Activated gamma-delta T cell treated with anti-CD3 and anti-CD28 coated beads, Interleukin-2, amount 50 U/mL, for 16 hours (primary cell): ENCODE data around the gene JUNB.
"Not testable (repeated sequence)": the region's sequence is repeated elsewhere in the genome, so short reads cannot be mapped to it uniquely, and the experiment has no call there.

Source experiments
- DNase-seq: peaks from one replicate; pipeline ENCODE4 v3.0.0-alpha.2; 2020; ENCODE audit warnings: low read depth

JUNB gene

DNA sequence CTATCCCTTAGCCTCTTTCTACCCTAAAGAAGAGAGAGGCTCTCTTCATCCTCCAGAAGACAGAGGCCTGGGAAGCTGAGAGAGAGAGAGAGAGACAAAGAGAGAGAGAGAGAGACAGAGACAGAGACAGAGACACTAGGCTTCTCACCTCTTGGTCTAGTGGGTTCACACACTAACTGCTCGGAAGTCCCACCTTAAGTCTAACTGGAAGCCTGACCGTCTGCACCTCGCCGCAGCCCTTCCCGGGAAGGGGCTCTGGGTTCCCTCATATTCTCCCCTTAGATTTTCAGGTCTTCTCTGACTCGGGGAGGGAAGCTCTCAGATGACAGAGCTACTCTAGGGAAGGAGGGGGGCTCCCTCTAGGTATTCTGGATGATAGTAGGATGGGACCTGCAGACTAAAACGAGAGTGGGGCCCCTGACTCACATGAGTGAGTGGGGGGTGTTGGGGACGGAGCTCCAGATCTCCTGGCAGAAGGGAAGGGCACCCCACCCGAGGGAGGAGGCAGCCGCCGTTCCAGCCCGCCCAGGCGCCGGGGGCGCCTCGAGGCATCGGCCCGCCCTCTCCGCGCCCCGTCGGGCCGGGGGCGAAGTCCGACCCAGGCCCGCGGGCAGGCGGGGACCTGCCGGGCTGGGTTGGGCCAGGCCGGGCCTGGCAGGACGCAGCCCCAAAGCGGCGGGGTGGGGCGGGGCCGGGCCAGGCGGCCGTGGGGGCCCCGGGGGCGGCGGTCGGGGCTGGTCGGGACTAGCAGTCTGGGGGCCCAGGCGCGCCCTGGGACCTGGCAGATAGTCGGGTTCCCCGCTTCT lies 2.0 kb upstream of the JUNB start:
- no peak for DNase-seq

DNA sequence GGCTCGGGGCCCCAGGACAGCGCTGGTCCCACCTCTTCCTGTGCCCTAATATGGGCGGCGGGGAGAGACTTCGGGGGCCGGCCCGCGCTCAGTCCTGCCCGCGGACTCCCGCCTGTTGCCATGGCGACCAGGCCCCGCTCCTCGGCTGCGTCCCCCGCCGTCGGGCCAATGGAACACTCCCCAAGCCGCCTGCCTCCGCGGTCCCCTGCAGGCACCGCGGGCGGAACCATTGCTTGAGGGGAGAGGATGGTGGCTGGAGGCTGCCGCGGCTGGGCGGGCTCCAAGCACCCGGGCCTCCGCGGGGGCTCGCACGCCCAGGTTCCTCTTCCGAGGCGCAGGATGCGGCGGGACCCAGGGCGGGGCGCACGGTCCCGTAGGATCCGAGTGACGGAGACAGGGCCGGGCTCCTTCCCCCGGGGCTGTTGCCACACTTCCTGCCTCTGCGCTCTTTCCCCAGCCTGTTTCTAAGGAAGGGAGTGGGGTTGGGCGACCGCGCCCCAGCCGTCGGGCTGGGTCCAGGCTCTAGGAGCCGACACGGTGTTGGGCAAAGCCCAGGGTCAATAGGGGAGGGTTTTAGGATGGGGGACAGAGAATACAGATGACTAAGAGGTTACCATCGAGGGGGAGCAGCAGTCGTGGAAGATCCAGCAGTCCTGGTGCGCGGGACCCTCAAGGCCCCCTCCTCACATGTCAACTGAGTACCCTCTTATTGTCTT lies 1.2 kb upstream of the JUNB start:
- DNase-seq = peak; percentile 89

DNA sequence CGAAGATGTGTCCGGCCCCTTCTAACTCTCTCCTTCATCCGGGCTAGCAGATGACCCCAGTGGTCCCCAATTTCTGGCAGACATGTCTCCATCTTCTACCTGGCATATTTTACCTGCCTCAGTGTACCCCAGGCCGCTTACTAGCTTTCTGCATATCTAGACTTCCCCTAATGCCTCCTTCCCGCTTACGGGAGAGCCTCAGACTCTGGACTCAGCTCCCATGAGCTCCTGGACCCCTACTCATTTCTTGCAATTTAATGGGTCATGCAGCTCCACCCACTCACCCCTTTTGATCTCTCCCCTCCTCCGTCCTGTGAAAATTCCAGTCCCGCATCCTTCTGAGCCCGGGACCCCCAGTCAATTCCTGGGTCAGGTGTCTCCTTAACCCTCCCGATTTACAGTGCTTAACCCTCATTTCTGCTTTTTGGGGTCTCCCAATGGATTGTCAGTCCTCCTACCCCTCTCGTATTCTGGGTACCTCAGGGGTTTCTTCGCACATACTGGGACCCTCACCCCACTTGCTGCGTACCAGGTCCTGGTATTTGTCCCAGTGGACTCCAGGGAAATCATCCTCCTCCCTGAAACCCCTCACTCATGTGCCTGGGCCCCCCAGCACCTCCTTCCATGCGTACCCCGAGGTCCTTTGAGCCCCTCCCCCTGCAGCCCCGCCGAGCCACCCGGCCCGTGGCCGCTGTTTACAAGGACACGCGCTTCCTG lies 500 bp upstream of the JUNB start:
- no peak for DNase-seq

DNA sequence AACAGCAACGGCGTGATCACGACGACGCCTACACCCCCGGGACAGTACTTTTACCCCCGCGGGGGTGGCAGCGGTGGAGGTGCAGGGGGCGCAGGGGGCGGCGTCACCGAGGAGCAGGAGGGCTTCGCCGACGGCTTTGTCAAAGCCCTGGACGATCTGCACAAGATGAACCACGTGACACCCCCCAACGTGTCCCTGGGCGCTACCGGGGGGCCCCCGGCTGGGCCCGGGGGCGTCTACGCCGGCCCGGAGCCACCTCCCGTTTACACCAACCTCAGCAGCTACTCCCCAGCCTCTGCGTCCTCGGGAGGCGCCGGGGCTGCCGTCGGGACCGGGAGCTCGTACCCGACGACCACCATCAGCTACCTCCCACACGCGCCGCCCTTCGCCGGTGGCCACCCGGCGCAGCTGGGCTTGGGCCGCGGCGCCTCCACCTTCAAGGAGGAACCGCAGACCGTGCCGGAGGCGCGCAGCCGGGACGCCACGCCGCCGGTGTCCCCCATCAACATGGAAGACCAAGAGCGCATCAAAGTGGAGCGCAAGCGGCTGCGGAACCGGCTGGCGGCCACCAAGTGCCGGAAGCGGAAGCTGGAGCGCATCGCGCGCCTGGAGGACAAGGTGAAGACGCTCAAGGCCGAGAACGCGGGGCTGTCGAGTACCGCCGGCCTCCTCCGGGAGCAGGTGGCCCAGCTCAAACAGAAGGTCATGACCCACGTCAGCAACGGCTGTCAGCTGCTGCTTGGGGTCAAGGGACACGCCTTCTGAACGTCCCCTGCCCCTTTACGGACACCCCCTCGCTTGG lies 966 bp downstream of the JUNB start:
- DNase-seq = peak; percentile 57

DNA sequence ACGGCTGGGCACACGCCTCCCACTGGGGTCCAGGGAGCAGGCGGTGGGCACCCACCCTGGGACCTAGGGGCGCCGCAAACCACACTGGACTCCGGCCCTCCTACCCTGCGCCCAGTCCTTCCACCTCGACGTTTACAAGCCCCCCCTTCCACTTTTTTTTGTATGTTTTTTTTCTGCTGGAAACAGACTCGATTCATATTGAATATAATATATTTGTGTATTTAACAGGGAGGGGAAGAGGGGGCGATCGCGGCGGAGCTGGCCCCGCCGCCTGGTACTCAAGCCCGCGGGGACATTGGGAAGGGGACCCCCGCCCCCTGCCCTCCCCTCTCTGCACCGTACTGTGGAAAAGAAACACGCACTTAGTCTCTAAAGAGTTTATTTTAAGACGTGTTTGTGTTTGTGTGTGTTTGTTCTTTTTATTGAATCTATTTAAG lies 1.6 kb downstream of the JUNB start:
- no peak for DNase-seq

DNA sequence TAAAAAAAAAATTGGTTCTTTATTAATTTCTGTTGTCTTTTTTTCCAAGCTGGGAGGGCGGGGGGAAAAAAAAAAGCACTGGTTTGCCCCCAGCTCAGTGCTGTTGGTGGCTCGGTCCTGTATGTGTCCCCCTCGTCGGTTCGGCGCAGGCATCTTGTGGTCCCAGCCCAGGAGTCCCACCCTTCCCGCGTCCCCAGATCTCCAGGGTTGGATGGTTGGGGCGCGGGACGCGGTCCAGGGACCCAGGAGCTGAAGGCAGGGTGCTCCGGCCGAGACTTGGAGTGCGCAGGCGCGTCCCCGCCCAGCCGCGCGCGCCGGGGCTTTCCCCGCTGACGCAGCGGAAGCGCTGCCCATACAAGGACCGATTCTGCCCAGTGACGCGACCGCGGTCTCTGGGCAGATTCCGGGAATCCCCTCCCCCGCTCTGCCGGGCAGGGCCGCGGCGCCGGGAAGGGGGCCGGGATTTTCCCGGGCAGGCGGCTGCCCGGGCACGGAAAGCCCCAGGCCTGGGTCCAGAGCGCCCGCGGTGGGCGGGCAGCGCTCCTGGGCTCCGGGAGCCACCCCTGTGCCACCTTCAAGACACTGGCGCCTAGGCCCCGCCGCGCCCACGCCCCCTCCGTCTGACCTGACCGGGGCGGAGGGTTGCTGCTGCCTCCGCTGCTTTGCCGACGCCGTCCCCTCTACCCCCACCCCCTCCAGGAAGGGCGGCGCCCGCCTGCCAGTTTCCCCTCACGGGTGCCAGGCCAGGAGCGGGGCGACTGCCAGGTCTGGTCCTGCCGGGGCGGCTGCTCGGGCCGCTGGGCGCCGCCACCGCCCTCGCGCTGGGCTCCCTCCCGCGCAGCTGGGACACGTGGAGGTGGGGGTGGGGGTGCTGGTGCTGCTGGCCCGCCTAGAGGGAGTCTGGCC lies 2.3 kb downstream of the JUNB start:
- DNase-seq = peak; percentile 87

DNA sequence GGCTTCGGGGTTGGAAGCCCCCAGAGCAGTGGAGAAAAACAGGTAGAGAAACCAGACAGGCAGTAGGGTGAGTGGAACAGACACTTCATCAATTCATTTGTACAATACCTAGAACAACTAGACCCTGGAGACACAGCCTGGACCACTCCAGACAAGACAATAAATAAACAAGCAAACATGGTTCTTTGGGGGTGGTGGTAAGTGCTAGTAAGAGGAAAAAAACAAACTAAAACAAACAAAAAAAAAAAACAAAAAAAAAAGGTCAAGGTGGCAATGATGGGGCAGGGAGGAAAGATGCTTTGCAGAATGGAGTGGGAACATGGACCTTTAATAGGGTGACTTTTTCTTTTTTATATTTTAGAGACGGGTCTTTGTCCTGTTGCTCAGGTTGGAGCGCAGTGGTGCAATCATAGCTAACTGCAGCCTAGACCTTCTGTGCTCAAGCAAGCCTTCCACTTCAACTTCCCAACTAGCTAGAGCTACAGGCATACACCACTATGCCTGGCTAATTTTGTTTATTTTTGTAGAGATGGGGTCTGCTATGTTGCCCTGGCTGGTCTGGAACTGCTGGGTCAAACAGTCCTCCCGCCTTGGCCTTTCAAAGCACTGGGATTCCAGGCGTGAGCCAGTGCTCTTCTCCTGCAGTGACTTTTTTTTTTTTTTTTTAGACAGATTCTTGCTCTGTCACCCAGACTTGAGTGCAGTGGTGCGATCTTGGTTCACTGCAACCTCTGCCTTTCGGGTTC lies 3.1 kb downstream of the JUNB start:
- no peak for DNase-seq

DNA sequence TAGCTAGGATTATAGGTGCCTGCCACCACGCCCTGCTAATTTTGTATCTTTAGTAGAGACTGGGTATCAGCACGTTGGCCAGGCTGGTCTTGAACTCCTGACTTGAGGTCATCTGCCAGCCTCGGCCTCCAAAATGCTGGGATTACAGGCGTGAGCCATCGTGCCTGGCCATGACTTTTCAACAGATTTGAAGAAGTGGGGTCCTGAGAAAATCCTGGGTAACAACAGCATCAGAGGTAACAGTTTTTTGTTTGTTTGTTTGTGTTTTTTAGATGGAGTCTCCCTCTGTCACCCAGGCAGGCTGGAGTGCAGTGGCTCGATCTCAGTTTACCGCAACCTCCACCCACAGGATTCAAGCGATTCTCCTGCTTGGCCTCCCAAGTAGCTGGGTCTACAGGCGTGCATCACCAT lies 3.7 kb downstream of the JUNB start:
- no peak for DNase-seq

DNA sequence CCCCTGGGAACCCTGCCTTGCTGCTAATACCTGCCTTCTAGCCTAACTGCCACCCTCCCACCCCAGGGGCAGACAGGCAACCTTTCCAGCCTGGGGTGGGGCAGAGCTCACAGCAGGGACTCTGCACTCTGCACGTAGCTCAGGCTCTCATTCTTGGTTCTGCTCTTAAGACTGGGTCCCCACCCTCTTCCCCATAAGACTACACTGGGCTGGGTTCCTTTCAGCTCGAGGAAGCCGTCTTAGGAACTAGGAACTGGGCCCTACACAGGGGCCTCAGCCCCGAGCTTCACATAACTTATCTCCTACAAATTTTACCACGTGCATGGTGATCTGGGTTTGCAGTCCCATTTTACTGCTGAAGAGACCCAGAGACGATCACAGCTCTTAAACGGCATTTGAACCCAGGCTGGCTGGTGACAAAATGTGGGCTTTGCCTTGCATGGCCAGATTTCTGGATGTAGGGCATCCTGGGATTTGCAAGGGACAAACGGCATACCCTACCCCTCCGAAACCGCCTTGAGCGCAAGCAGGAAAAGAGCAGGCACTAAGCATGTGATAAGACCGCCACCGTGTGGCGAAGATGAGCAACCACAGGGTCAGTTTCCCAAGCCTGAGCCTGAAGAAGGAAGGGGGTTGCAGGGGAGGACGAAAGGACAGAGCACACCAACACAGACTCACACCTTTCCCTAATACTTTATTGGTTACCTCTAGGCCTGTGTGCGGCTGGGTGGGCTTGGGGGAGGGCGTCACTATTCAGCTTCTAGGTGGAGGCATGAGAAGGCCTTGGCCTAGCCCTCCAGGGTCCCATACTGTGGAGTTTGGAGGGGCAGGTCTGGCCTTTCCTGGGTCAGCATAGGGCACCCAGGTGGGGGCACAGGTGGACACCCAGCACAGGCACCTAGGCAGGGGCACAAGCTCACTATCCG lies 5.1 kb downstream of the JUNB start:
- DNase-seq = peak; percentile 65

DNA sequence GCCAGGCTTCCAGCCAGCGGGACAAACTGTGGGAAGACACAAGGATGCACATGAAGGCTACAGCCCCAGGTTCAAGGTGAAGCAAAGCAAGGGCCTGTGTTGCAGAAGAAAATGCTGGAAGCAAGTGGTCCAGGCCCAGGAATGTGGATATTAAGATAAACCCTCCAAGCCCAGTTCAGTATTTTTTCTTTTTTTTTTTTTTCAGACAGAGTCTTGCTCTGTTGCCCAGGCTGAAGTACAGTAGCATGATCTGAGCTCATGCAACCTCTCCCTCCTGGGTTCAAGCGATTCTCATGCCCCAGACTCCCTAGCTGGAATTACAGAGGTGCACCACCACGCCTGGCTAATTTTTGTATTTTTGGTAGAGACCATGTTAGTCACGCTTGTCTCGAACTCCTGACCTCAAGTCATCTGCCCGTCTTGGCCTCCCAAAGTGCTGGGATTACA lies 5.9 kb downstream of the JUNB start:
- DNase-seq = no peak

DNA sequence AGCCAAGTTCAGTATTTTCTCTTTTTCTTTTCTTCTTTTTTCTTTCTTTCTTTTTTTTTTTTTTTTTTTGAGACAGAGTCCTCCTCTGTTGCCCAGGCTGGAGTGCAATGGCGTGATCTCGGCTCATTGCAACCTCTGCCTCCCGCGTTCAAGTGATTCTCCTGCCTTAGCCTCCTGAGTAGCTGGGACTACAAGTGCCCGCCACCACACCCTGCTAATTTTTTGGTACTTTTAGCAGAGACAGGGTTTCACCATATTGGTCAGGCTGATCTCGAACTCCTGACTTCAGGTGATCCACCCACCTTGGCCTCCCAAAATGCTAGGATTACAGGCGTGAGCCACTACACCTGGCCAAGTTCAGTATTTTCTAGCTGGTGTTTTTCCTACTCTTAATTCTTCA lies 6.3 kb downstream of the JUNB start:
- not testable (repeated sequence) for DNase-seq

DNA sequence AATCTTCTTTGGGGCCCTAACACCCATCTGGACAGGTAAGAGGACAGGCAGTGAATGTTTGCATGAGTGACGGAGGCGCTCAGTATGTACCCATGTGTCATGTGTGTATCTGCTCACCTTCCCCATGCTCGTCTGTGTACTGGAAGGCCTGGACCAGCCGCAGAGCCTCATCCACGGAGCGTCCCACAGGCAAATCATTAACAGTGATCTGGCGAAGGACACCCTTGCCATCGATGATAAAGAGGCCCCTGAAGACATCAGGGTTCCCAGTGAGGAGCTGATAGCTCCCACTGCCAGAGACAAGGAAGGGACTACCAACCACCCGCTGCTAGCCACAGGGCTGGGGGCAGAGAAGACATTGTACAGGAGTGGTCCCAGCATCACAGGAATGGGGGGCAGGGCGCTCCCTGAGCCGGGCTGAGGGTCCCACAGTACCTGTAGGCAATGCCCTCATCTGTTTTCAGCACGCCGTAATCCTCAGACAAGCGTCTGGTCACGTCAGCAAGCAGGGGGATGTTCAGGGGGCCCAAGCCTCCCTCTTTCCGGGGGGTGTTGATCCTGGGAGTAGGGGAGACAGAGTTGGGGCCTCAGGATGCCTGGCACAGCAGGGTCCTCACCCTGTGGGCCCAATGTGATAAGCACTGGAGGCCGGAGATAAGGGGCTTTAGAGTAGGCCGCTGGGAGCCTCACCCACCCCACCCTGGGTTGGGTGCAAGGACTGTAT lies 8.6 kb downstream of the JUNB start:
- DNase-seq = no peak

DNA sequence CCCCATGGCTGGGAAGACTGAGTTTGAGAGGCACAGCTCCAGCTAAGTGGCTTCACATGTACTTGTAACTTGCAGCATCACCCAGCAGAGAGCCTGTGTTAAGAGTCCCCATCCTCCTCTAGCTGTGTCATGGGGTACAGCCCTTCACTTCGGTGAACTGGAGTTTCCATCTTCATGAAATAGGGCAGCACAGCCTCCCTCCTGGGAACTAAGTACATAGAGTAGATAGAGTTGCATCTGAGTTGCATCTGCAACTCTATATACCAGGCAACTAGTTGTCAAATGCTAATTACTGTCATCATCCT lies 9.1 kb downstream of the JUNB start:
- DNase-seq = no peak

DNA sequence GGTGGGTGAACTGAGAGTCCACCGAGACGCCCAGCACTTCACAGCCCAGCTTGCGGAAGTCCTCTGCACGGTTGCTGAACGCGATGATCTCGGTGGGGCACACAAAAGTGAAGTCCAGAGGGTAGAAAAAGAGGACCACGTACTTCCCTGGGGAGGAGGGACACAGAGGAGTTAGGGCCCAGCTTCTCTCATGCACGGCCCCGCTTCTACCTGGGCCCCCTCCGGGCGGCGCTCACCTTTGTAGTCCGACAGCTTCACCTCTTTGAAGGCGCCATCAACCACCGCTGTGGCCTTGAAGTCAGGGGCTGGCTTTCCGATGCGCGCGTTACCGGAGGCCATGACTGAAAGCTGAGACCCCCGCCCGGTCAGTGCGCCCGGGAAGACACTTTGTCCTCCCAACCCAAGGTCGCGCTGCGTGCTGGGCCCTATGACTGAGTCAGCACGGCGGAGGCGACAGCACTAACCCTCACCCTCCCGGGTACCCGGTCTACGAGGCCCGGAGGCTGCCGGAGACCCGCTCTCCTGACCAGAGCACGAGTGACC lies 9.7 kb downstream of the JUNB start:
- no peak for DNase-seq

DNA sequence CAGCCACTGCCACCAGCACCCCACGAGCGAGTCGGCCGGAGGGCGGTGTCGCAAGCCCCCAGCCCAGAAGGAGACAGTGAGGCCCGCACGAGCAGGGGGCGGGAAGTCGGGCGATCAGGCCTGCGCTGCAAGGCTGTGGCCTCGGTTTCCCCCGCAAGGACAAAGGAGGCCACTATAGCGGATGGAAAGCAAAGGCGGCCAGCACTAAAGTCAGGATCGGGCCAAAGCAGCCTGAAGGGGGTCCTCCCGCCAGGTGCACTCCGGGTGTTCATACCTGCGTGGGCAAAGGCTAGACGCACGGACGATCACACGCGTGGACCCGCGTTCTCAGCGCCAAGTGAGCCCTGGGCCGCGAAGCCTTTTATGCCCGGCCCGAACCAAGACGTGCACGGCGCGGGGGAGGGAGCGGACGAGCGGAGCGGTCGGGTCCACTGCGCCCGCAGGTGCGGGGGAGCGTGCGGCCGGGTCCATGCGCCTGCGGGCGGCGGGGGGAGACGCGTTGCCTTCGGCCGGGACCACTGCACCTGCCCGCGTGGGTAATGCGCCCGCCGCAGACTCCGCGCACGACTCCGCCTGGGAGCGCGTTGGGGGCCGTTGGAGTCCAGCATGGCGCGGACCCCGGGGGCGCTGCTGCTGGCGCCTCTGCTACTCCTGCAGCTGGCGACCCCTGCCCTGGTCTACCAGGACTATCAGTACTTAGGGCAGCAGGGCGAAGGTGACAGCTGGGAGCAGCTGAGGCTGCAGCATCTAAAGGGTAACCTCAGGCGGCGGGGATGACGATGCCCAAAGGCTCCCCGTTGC lies 10.4 kb downstream of the JUNB start, which contains the start of the genes PRDX2 and THSD8:
PRDX2 (minus strand) TSS at position 335 of the 801 bp plus-strand sequence. CDS start 539 bp downstream, outside the sequence.
THSD8 (plus strand) TSS at position 604 of the 801 bp plus-strand sequence; CDS start at position 607, 3 bp downstream.
- DNase-seq = peak; percentile 51

DNA sequence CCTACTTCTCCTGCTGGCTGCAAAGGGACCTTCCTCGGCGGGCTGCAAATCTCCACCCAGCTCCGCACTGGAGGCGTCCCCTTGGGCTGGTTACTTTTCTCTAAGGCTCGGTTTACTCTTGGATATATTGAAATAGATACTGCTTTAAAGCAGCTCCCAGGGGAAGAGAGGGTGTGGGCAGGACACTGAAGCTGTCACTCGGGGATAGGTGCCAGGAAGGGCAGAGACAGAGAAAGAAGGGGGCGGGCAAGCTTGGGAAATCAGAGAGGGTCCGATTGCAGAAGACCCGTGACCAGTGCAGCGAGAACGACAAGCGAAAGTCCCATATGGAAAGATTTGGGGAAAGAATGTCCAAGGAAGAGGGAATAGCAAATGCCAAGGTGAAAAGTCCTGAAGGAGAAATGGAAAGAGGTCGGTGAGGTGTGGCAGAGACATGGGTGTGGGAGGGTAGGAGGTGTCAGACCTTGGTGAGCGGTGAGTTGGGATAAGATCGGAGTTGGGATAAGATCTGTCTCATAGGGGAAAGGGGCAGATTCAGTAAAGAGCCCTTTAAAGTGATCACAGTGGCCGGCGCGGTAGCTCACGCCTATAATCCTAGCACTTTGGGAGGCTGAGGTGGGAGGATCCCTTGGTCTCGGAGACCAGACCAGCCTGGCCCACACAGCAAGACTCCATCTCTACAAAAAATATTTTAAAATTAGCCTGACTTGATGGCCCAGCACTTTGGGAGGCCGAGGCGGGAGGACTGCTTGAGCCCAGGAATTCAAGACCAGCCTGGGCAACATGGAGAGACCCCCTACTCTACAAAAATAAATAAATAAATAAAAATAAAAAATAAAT lies 11.2 kb downstream of the JUNB start:
- DNase-seq = no peak
